Lower leg skin (tissue), 4 donors: ENCODE data around the gene LALBA. TPM values are rescaled to one million over a fixed set of nuclear protein-coding genes. Genes with fewer than 3 reads are reported as not detected.
"Not testable (repeated sequence)": the region's sequence is repeated elsewhere in the genome, so short reads cannot be mapped to it uniquely, and the experiment has no call there.

Experiments used
- DNase-seq, 2 donors: peaks; one replicate each; pipeline ENCODE4 v3.0.0-alpha.2; 2019; ENCODE audit warnings: low spot score in 2 of 2
- H3K4me3 ChIP-seq: fragments of 200-600 bp; sonication (generic); 2 replicates; pipeline ENCODE4 v1.5.1; 2017; ENCODE audit warnings: mild to moderate bottlenecking, low read depth; ENCODE audit not compliant: poor library complexity, severe bottlenecking
- POLR2A ChIP-seq, 2 donors: fragments of 450-650 bp; IDR thresholded peaks; one replicate each; pipeline ENCODE4 v1.6.1; 2016 to 2017; ENCODE audit warnings: antibody characterized with exemption in 2 of 2, mild to moderate bottlenecking in 1 of 2, moderate library complexity in 1 of 2
- WGBS, 2 donors: methylation state at CpG; one replicate each; pipeline ENCODE4 v1.1.5; 2018; 5-methylcytosine and 5-hydroxymethylcytosine counted together
- intact Hi-C: fragments of 100-400 bp; cut with DNase I; formaldehyde crosslinking; loops from one replicate; pipeline ENCODE4 v1.15.0; 2023; ENCODE audit warnings: low total_unique reads
- total RNA-seq, 4 donors: library from RNA; depleted of rRNA; stranded (reverse); fragments of >200 nt; gene quantifications; one replicate each; pipeline ENCODE4 v1.1.0, GENCODE V29; 2016
- TF ChIP-seq, protein P1 (sequence below), 3 donors: fragments of 450-650 bp; IDR thresholded peaks; one replicate each; pipeline ENCODE4 v1.5.1; 2016; ENCODE audit warnings: antibody characterized with exemption in 3 of 3, mild to moderate bottlenecking in 3 of 3, moderate library complexity in 2 of 3

The LALBA gene
- total RNA-seq, 4 donors from 2014 or later: not detected

- intact Hi-C loops: no loop called here
- WGBS, 2 donors: 42 to 48% methylated on average over 5 of the region's 5 CpGs
Measured at GRCh38 chr12:48580831-48581230, 11.0 kb upstream of the LALBA start.

GRCh38 chr12:48572326-48572725 is 2.5 kb upstream of the LALBA start:
- DNase-seq: no peak
- H3K4me3 ChIP-seq: no peak overlapping the region
- WGBS, 2 donors: 44 to 47% methylated on average over 5 of the region's 5 CpGs
- intact Hi-C loops: no loop called here
- TF ChIP-seq POLR2A (IDR thresholded peaks at IDR 0.05): no peak
- TF ChIP-seq, protein P1, sequence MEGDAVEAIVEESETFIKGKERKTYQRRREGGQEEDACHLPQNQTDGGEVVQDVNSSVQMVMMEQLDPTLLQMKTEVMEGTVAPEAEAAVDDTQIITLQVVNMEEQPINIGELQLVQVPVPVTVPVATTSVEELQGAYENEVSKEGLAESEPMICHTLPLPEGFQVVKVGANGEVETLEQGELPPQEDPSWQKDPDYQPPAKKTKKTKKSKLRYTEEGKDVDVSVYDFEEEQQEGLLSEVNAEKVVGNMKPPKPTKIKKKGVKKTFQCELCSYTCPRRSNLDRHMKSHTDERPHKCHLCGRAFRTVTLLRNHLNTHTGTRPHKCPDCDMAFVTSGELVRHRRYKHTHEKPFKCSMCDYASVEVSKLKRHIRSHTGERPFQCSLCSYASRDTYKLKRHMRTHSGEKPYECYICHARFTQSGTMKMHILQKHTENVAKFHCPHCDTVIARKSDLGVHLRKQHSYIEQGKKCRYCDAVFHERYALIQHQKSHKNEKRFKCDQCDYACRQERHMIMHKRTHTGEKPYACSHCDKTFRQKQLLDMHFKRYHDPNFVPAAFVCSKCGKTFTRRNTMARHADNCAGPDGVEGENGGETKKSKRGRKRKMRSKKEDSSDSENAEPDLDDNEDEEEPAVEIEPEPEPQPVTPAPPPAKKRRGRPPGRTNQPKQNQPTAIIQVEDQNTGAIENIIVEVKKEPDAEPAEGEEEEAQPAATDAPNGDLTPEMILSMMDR (IDR thresholded peaks at IDR 0.05): no peak

More at GRCh38 chr12:48580831-48581230, 11.0 kb upstream of the LALBA start:
- TF ChIP-seq POLR2A (IDR thresholded peaks at IDR 0.05): no peak
- TF ChIP-seq, protein P1 (IDR thresholded peaks at IDR 0.05): no peak
- peak in 1 of 2 donors; percentile 23 for DNase-seq
- H3K4me3 ChIP-seq: no peak overlapping the region

GRCh38 chr12:48567731-48568130 is 2.1 kb downstream of the LALBA start:
- intact Hi-C loops: no loop called here
- 83 to 89% methylated on average over 4 of the region's 4 CpGs for WGBS, 2 donors
- no peak for TF ChIP-seq POLR2A (IDR thresholded peaks at IDR 0.05)
- H3K4me3 ChIP-seq: no peak overlapping the region
- no peak for DNase-seq

DNA sequence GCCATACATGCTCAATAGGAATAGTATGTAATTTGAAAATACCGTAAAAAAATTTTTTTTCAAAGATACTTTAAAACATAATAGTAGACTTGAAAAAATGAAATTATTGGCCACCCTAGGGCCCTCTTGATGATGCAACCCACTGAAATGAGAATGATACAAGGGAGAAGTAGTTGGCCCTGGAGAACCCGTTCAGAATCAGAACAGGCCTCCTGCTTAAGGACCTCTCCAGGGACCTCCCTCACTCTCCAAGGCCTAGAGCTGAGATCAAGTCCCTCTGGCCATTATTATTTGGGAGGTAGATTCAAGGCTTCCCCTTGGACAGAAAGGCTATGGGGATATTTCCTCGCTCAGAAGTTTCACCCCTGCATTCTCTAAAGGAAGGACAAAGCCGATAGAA is 11.9 kb downstream of the LALBA start:
- no peak for TF ChIP-seq POLR2A (IDR thresholded peaks at IDR 0.05)
- TF ChIP-seq, protein P1 (IDR thresholded peaks at IDR 0.05): no peak
- intact Hi-C loops: no loop called here
- no peak overlapping the region for H3K4me3 ChIP-seq
- no peak for DNase-seq
- WGBS, 2 donors: 77 to 95% methylated on average over 4 of the region's 4 CpGs

DNA sequence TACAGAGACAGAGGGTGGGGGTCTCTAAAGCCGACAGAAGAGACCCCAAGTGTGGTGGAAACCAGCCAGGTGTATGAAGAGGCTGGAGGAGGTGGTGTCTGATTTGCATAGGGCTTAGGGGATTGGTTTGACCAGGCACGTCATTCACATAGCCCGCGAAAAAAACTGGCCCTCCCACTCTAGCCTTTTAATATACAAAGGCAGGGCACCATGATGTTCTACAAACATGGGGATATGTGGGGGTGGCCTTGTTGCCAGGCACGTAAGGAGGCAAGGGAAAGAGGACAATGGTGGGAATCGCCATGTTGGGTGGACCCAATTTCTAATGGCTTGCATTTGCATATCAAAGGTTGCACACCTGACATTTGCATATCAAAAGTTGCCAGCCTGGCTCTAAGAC is 13.2 kb downstream of the LALBA start:
- WGBS, 2 donors: 62 to 78% methylated on average over 6 of the region's 6 CpGs
- no peak for TF ChIP-seq POLR2A (IDR thresholded peaks at IDR 0.05)
- TF ChIP-seq, protein P1 (IDR thresholded peaks at IDR 0.05): no peak
- intact Hi-C loops: no loop called here
- no peak for DNase-seq
- H3K4me3 ChIP-seq: no peak overlapping the region

DNA sequence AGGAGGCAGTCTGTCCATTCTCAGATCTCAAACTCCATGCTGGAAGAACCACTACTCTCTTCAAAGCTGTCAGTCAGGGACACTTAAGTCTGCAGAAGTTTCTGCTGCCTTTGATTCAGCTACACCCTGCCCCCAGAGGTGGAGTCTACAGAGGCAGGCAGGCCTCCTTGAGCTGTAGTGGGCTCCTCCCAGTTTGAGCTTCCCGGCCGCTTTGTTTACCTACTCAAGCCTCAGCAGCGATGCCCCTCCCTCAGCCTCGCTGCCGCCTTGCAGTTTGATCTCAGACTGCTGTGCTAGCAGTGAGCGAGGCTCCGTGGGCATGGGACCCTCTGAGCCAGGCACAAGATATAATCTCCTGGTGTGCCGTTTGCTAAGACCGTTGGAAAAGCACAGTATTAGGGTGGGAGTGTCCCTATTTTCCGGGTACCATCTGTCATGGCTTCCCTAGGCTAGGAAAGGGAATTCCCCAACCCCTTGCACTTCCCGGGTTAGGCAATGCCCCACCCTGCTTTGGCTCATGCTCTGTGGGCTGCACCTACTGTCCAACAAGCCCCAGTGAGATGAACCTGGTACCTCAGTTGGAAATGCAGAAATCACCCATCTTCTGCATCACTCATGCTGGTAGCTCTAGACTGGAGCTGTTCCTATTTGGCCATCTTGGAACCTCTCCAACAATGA is 16.0 kb downstream of the LALBA start:
- peak in 1 of 2 donors; percentile 39 for DNase-seq
- H3K4me3 ChIP-seq, intact Hi-C loops: not testable (repeated sequence)
- 71 to 76% methylated on average over 11 of the region's 11 CpGs for WGBS, 2 donors

GRCh38 chr12:48551636-48552035 is 18.2 kb downstream of the LALBA start:
- WGBS, 2 donors: 78 to 91% methylated on average over 10 to 13 of the region's 13 CpGs
- peak in 1 of 2 donors; percentile 53 for DNase-seq
- intact Hi-C loops, H3K4me3 ChIP-seq: not testable (repeated sequence)

- DNase-seq: peak in 1 of 2 donors; percentile 1
- H3K4me3 ChIP-seq, intact Hi-C loops: not testable (repeated sequence)
- WGBS, 2 donors: 64 to 98% methylated on average over 3 of the region's 3 CpGs
Measured at GRCh38 chr12:48547012-48547411, 22.8 kb downstream of the LALBA start.
